GM12878 (cell line): ENCODE data around the gene SLC22A6. TPM values are rescaled to one million over a fixed set of nuclear protein-coding genes. Genes with fewer than 3 reads are reported as not detected.

Experiments used
- ATAC-seq: fragments of 200-7000 bp; cut with Tn5 transposase; 3 replicates; pipeline ENCODE4 v1.9.1; 2020; ENCODE audit warnings: mild to moderate bottlenecking, moderate library complexity
- BruUV-seq: library from RNA; stranded (reverse); fragments of 400-500 nt; replicated peaks from 2 replicates; lab custom pipeline; 2021; lab: Mats Ljungman, UMichigan
- CTCF ChIA-PET: fragments of 300-600 bp; sonication (Branson Sonifier 250); formaldehyde crosslinking; extraction: SDS; loops from one replicate; lab custom pipeline; 2021; ENCODE audit warnings: inconsistent platforms; lab: Yijun Ruan, JAX
- POLR2A ChIA-PET: fragments of 350-600 bp; formaldehyde crosslinking; extraction: SDS; loops from one replicate; lab custom pipeline; 2021; ENCODE audit warnings: inconsistent platforms; lab: Charles Lee
- RAD21 ChIA-PET: fragments of 300-600 bp; sonication (Branson Sonifier 250); formaldehyde crosslinking; loops from one replicate; lab custom pipeline; 2023; ENCODE audit warnings: antibody characterized with exemption; ENCODE audit not compliant: unreplicated experiment; lab: Charles Lee
- SMC1A ChIA-PET: fragments of 300-600 bp; sonication (Branson Sonifier 250); formaldehyde crosslinking; loops from one replicate; lab custom pipeline; 2023; ENCODE audit not compliant: unreplicated experiment, uncharacterized antibody; lab: Charles Lee
- DNase-seq: peaks from one replicate; pipeline ENCODE4 v3.0.0-alpha.2; 2011; ENCODE audit warnings: low read depth, low spot score
- FAIRE-seq: peaks from 3 replicates; lab custom pipeline; 2011; peaks lifted over from hg19 to GRCh38; lab: Jason Lieb, UNC
- H2AFZ ChIP-seq: 2 replicates; pipeline ENCODE4 v1.6.0; 2011; ENCODE audit warnings: low read depth, low read length, control low read depth; ENCODE audit not compliant: control insufficient read depth
- H3K27ac ChIP-seq: 2 replicates; pipeline ENCODE4 v1.5.1; 2011; ENCODE audit warnings: control low read depth; ENCODE audit not compliant: control insufficient read depth, insufficient read depth
- H3K27me3 ChIP-seq, 2 experiments: replicated peaks in 1 of 2; 2 replicates each; pipeline versions ENCODE4 v1.6.0 to v1.6.1; 2011; ENCODE audit warnings: low read length in 1 of 2; ENCODE audit not compliant: control insufficient read depth in 2 of 2, insufficient read depth in 2 of 2
- H3K36me3 ChIP-seq, 2 experiments: 2 replicates each; pipeline ENCODE4 v1.5.1; 2011; ENCODE audit warnings: low read length in 1 of 2; ENCODE audit not compliant: control insufficient read depth in 2 of 2, insufficient read depth in 2 of 2
- H3K4me1 ChIP-seq: 2 replicates; pipeline ENCODE4 v1.6.1; 2011; ENCODE audit warnings: mild to moderate bottlenecking, low read length, moderate library complexity, mixed read lengths; ENCODE audit not compliant: control insufficient read depth, insufficient read depth
- H3K4me2 ChIP-seq: 2 replicates; pipeline ENCODE4 v1.6.0; 2011; ENCODE audit warnings: control low read depth; ENCODE audit not compliant: control insufficient read depth, insufficient read depth
- H3K4me3 ChIP-seq: fragments of 200-600 bp; sonication (generic); 2 replicates; pipeline ENCODE4 v1.5.1; 2016
- H3K79me2 ChIP-seq: 2 replicates; pipeline ENCODE4 v1.6.0; 2011; ENCODE audit warnings: low read length; ENCODE audit not compliant: control insufficient read depth, insufficient read depth
- H3K9ac ChIP-seq: 2 replicates; pipeline ENCODE4 v1.8.0; 2011; ENCODE audit warnings: low read length, control low read depth, mixed read lengths; ENCODE audit not compliant: control insufficient read depth, insufficient read depth
- H3K9me3 ChIP-seq: replicated peaks from 3 replicates; pipeline ENCODE4 v1.5.1; 2011; ENCODE audit warnings: mild to moderate bottlenecking, low read length; ENCODE audit not compliant: control insufficient read depth, insufficient read depth
- H4K20me1 ChIP-seq: 2 replicates; pipeline ENCODE4 v1.6.0; 2011; ENCODE audit not compliant: control insufficient read depth, insufficient read depth
- ASH2L ChIP-seq: fragments of 300-600, 200-600 bp; sonication (generic); IDR thresholded peaks from 2 replicates; pipeline ENCODE4 v1.6.1; 2017; ENCODE audit warnings: low read depth, mild to moderate bottlenecking, borderline replicate concordance
- BCL3 ChIP-seq: IDR thresholded peaks from 2 replicates; pipeline ENCODE4 v1.6.1; 2011; ENCODE audit warnings: borderline replicate concordance, low read depth, mild to moderate bottlenecking, moderate library complexity, low read length; ENCODE audit not compliant: insufficient read depth, poor library complexity, severe bottlenecking
- BMI1 ChIP-seq: fragments of 450-650 bp; IDR thresholded peaks from 2 replicates; pipeline ENCODE4 v1.6.1; 2016; ENCODE audit warnings: mild to moderate bottlenecking, moderate library complexity, borderline replicate concordance
- BRCA1 ChIP-seq: IDR thresholded peaks from 2 replicates; pipeline ENCODE4 v1.6.1; 2011; ENCODE audit warnings: low read depth, low read length, improper control_type of control experiment
- JUND ChIP-seq: IDR thresholded peaks from 2 replicates; pipeline ENCODE4 v1.6.1; 2012; ENCODE audit warnings: low read depth, mild to moderate bottlenecking, low read length, improper control_type of control experiment, moderate library complexity
- MYC ChIP-seq: IDR thresholded peaks from 2 replicates; pipeline ENCODE4 v1.6.1; 2011; ENCODE audit warnings: mild to moderate bottlenecking, low read length, moderate library complexity, inconsistent platforms; ENCODE audit not compliant: insufficient read depth, insufficient replicate concordance, insufficient read length, severe bottlenecking
- NR2C1 ChIP-seq: fragments of 450-650 bp; IDR thresholded peaks from 2 replicates; pipeline ENCODE4 v1.6.1; 2017; ENCODE audit warnings: antibody characterized with exemption, mild to moderate bottlenecking, moderate library complexity
- RAD51 ChIP-seq: fragments of 450-650 bp; IDR thresholded peaks from 2 replicates; pipeline ENCODE4 v1.6.1; 2016; ENCODE audit warnings: moderate library complexity, mild to moderate bottlenecking, inconsistent platforms
- ZNF592 ChIP-seq: fragments of 450-650 bp; IDR thresholded peaks from 2 replicates; pipeline ENCODE4 v1.6.1; 2017; ENCODE audit warnings: mild to moderate bottlenecking, moderate library complexity
- ZNF622 ChIP-seq: fragments of 450-650 bp; IDR thresholded peaks from 2 replicates; pipeline ENCODE4 v1.6.1; 2017; ENCODE audit warnings: mild to moderate bottlenecking, inconsistent platforms
- WGBS: methylation state at CpG from one replicate; pipeline ENCODE4 v1.1.6; 2016; ENCODE audit warnings: low lambda C conversion rate; ENCODE audit not compliant: insufficient replicate concordance, insufficient coverage; ENCODE audit errors: missing lambda C conversion rate; 5-methylcytosine and 5-hydroxymethylcytosine counted together
- in situ Hi-C: fragments of 300-500 bp; cut with MboI; formaldehyde crosslinking; loops from 9 replicates; pipeline ENCODE4 v1.14.3; 2018; ENCODE audit warnings: mixed read lengths
- intact Hi-C: fragments of 100-400 bp; cut with micrococcal nuclease; formaldehyde crosslinking; loops from one replicate; pipeline ENCODE4 v1.14.2; 2022; ENCODE audit not compliant: unreplicated experiment
- polyA plus RNA-seq, 11 experiments: library from polyadenylated mRNA; depleted of rRNA in 4 of 11; unstranded in 6 of 11; stranded (reverse) in 5 of 11; fragments of >200 nt; fragmentation: Nextera tagmentation in 4 of 11; fragmentation: Illumina TruSeq in 1 of 11; extraction: Ambion mirVana in 4 of 11; extraction: Trizol in 1 of 11; gene quantifications; 1 replicate in 1 of 11; 2 replicates in 10 of 11; pipeline versions ENCODE4 v1.2.1 to v1.2.3, GENCODE V29; 2011 to 2016; ENCODE audit warnings: inconsistent platforms in 2 of 11, missing spikeins in 2 of 11, low read depth in 1 of 11
- total RNA-seq, 4 experiments: library from RNA; depleted of rRNA in 3 of 4; stranded (reverse); fragments of >200 nt in 3 of 4; fragmentation: Illumina TruSeq in 1 of 4; extraction: Trizol in 1 of 4; gene quantifications; 2 replicates each; pipeline versions ENCODE4 v1.2.1 to v1.2.3, GENCODE V29; 2013 to 2021

Gene SLC22A6
- total and polyA plus RNA-seq, 10 of the 15 experiments (the other 5 are each of a cell fraction or from before 2014, with no cell fraction given), result not detected

GRCh38 chr11:62962391-62962790 is 22.4 kb downstream of the SLC22A6 start:
- ChIA-PET POLR2A (interaction anchor here (0.7 kb wide), 2 partner anchors 15 to 254 kb away, joined by 4 to 5 read pairs; no protein-coding TSS in a partner anchor), SMC1A (no interaction called here), CTCF (interaction anchor here (0.6 kb wide), 1 partner anchor 215 kb away, joined by 4 read pairs; no protein-coding TSS in a partner anchor), RAD21 (no interaction called here)
- ATAC-seq (no peak), DNase-seq (no peak), FAIRE-seq (no peak)
- Histone ChIP-seq H2AFZ (no peak overlapping the region), H3K27ac (no peak overlapping the region), H3K36me3 (no peaks in the 10 kb centered on the region), H3K9me3 (no peaks in the 10 kb centered on the region), H3K4me3 (no peak overlapping the region)
- in situ Hi-C loops, result no loop called here
- 67% methylated on average over 3 of the region's 3 CpGs for WGBS
- TF ChIP-seq NR2C1 (no peak), BMI1 (no peak), ZNF592 (no peak), BCL3 (no peak), ZNF622 (no peak), ASH2L (no peak), JUND (no peak), BRCA1 (no peak), RAD51 (no peak), MYC (no peak)
- TF ChIP-seq, all 136 proteins: peak for 0
- Histone ChIP-seq H3K79me2 (no peaks in the 10 kb centered on the region), H3K4me2 (no peak overlapping the region), H3K9ac (no peak overlapping the region), H3K4me1 (no peaks in the 10 kb centered on the region), H3K27me3 (no peaks in the 10 kb centered on the region; a peak in 1 of 4 replicates), H4K20me1 (no peaks in the 10 kb centered on the region)
- no TSS peak for BruUV-seq
- intact Hi-C loops, result no loop called here
